HCT116 (cell line): ENCODE results near the gene CELF4. TPM values are rescaled to one million over a fixed set of nuclear protein-coding genes. Genes with fewer than 3 reads are reported as not detected.

ENCODE experiments used
- ATAC-seq: fragments of 200-7000 bp; cut with Tn5 transposase; 2 replicates; pipeline ENCODE4 v1.9.1; 2020; ENCODE audit warnings: mild to moderate bottlenecking, moderate library complexity
- BruUV-seq: library from RNA; stranded (reverse); fragments of 400-500 nt; replicated peaks from 2 replicates; lab custom pipeline; 2021; lab: Mats Ljungman, UMichigan
- CTCF ChIA-PET: fragments of 300-600 bp; sonication (Branson Sonifier 250); formaldehyde crosslinking; loops from one replicate; lab custom pipeline; 2021; ENCODE audit warnings: antibody characterized with exemption; lab: Charles Lee
- POLR2A ChIA-PET: fragments of 300-600, 350-600 bp; sonication (Branson Sonifier 250); formaldehyde crosslinking; loops from one replicate; lab custom pipeline; 2021; ENCODE audit warnings: antibody characterized with exemption; lab: Charles Lee
- RAD21 ChIA-PET, 2 experiments: fragments of 300-600 bp; sonication (Branson Sonifier 250); formaldehyde crosslinking; loops; one replicate each; lab custom pipeline; 2023; ENCODE audit warnings: low total read pairs in 2 of 2; ENCODE audit not compliant: uncharacterized antibody in 2 of 2, unreplicated experiment in 2 of 2, low non-redundant PET in 1 of 2; lab: Charles Lee
- DNase-seq: peaks from one replicate; pipeline ENCODE4 v3.0.0-alpha.2; 2010; ENCODE audit warnings: low read depth, low spot score
- H2AFZ ChIP-seq: fragments of 200-600 bp; shearing (Covaris generic), sonication (generic); 2 replicates; pipeline ENCODE4 v1.6.1; 2017; ENCODE audit warnings: low read depth, mixed run types, mixed read lengths, antibody characterized with exemption, low read length; ENCODE audit not compliant: poor library complexity, severe bottlenecking
- H3K27ac ChIP-seq: 2 replicates; pipeline ENCODE4 v1.5.1; 2012; ENCODE audit warnings: low read depth, low read length
- H3K27me3 ChIP-seq: fragments of 200-600 bp; sonication (generic); 2 replicates; pipeline ENCODE4 v1.6.1; 2016; ENCODE audit warnings: mixed run types, low read length, mixed read lengths; ENCODE audit not compliant: insufficient read depth
- H3K36me3 ChIP-seq, 2 experiments: fragments of 200-500 bp in 1 of 2; fragments of 200-600 bp in 1 of 2; sonication (Bioruptor generic) in 1 of 2; sonication (generic) in 1 of 2; 2 replicates each; pipeline versions ENCODE4 v1.5.1 to v1.6.1; 2014 to 2016; ENCODE audit warnings: low read length in 2 of 2, inconsistent platforms in 1 of 2, mixed read lengths in 1 of 2, mixed run types in 1 of 2; ENCODE audit not compliant: insufficient read depth in 2 of 2, control insufficient read depth in 1 of 2
- H3K4me1 ChIP-seq, 2 experiments: fragments of 200-600 bp in 1 of 2; sonication (generic) in 1 of 2; 2 replicates each; pipeline versions ENCODE4 v1.5.1 to v1.6.1; 2012 to 2017; ENCODE audit warnings: low read length in 2 of 2, inconsistent platforms in 1 of 2, mild to moderate bottlenecking in 1 of 2, mixed read lengths in 1 of 2, mixed run types in 1 of 2, moderate library complexity in 1 of 2; ENCODE audit not compliant: insufficient read depth in 2 of 2, control insufficient read depth in 1 of 2
- H3K4me2 ChIP-seq: fragments of 200-600 bp; sonication (generic); 2 replicates; pipeline ENCODE4 v1.6.1; 2017; ENCODE audit warnings: mixed run types, low read length, mixed read lengths
- H3K4me3 ChIP-seq, 2 experiments: fragments of 200-600 bp in 1 of 2; sonication (generic) in 1 of 2; replicated peaks in 1 of 2; 2 replicates each; pipeline ENCODE4 v1.5.1; 2011 to 2016; ENCODE audit warnings: low read length in 2 of 2, control low read depth in 1 of 2, low read depth in 1 of 2, mild to moderate bottlenecking in 1 of 2, mixed read lengths in 1 of 2, mixed run types in 1 of 2
- H3K79me2 ChIP-seq: fragments of 200-600 bp; sonication (generic); 2 replicates; pipeline ENCODE4 v1.6.1; 2017; ENCODE audit warnings: mild to moderate bottlenecking, mixed run types, low read length, moderate library complexity, mixed read lengths; ENCODE audit not compliant: insufficient read depth
- H3K9ac ChIP-seq: fragments of 200-600 bp; sonication (generic); 2 replicates; pipeline ENCODE4 v1.6.1; 2016; ENCODE audit warnings: low read length, mixed read lengths
- H3K9me2 ChIP-seq: fragments of 200-600 bp; sonication (generic), shearing (Covaris generic); 2 replicates; pipeline ENCODE4 v1.6.1; 2017; ENCODE audit warnings: mixed run types, mild to moderate bottlenecking, moderate library complexity; ENCODE audit not compliant: insufficient read depth
- H3K9me3 ChIP-seq, 2 experiments: fragments of 200-500 bp in 1 of 2; fragments of 200-600 bp in 1 of 2; sonication (Bioruptor generic) in 1 of 2; sonication (generic) in 1 of 2; 2 replicates each; pipeline ENCODE4 v1.6.1; 2014 to 2017; ENCODE audit warnings: low read length in 2 of 2, mixed read lengths in 2 of 2, inconsistent platforms in 1 of 2, low read depth in 1 of 2, mild to moderate bottlenecking in 1 of 2, mixed run types in 1 of 2, moderate library complexity in 1 of 2; ENCODE audit not compliant: control insufficient read depth in 1 of 2, insufficient read depth in 1 of 2
- H4K20me1 ChIP-seq: fragments of 200-600 bp; sonication (generic), shearing (Covaris generic); 2 replicates; pipeline ENCODE4 v1.6.1; 2017; ENCODE audit warnings: mixed run types, mild to moderate bottlenecking, moderate library complexity; ENCODE audit not compliant: insufficient read depth
- CBX3 ChIP-seq: IDR thresholded peaks from 2 replicates; pipeline ENCODE4 v1.6.1; 2012; ENCODE audit warnings: low read depth
- CEBPB ChIP-seq: IDR thresholded peaks from 2 replicates; pipeline ENCODE4 v1.6.1; 2012; ENCODE audit warnings: low read depth
- CTCF ChIP-seq, 3 experiments: fragments of 200-600 bp in 1 of 3; sonication (generic) in 1 of 3; IDR thresholded peaks in 2 of 3; conservative IDR thresholded peaks in 1 of 3; 2 replicates each; pipeline ENCODE4 v1.5.1; 2012 to 2017; ENCODE audit warnings: low read depth in 2 of 3, low read length in 2 of 3, antibody characterized with exemption in 1 of 3, borderline replicate concordance in 1 of 3, control low read depth in 1 of 3, mild to moderate bottlenecking in 1 of 3, mixed read lengths in 1 of 3, mixed run types in 1 of 3, moderate library complexity in 1 of 3; ENCODE audit not compliant: insufficient read depth in 1 of 3
- EGR1 ChIP-seq: IDR thresholded peaks from 2 replicates; pipeline ENCODE4 v1.6.1; 2012; ENCODE audit warnings: low read depth
- EZH2 ChIP-seq: fragments of 200-600 bp; sonication (generic); IDR thresholded peaks from 2 replicates; pipeline ENCODE4 v1.6.1; 2017; ENCODE audit warnings: antibody characterized with exemption, mixed run types
- JUND ChIP-seq: IDR thresholded peaks from 2 replicates; pipeline ENCODE4 v1.6.1; 2012
- POLR2AphosphoS5 ChIP-seq: IDR thresholded peaks from 2 replicates; pipeline ENCODE4 v1.6.1; 2011; ENCODE audit warnings: mild to moderate bottlenecking, low read depth, low read length, moderate library complexity
- SIN3A ChIP-seq: IDR thresholded peaks from 2 replicates; pipeline ENCODE4 v1.6.1; 2012; ENCODE audit warnings: low read depth
- SP1 ChIP-seq: IDR thresholded peaks from 2 replicates; pipeline ENCODE4 v1.6.1; 2012; ENCODE audit warnings: low read depth
- YY1 ChIP-seq: IDR thresholded peaks from 2 replicates; pipeline ENCODE4 v1.6.1; 2011; ENCODE audit warnings: low read length, low read depth, moderate library complexity, mild to moderate bottlenecking; ENCODE audit not compliant: insufficient replicate concordance; ENCODE audit errors: extremely low read depth
- intact Hi-C: fragments of 100-400 bp; cut with micrococcal nuclease; formaldehyde crosslinking; loops from 2 replicates; pipeline ENCODE4 v1.10.0; 2022
- total RNA-seq: library from RNA; stranded (reverse); gene quantifications from one replicate; pipeline ENCODE4 v1.2.1, GENCODE V29; 2021; ENCODE audit not compliant: unreplicated experiment
- TF ChIP-seq, protein P1 (sequence below): IDR thresholded peaks from 2 replicates; pipeline ENCODE4 v1.6.1; 2012

Gene CELF4
- total RNA-seq, 1 experiment from 2014 or later = not detected

- intact Hi-C loops = no loop called here
- Histone ChIP-seq H3K9me2 (no peaks in the 10 kb centered on the region), H3K9me3 (no peaks in the 10 kb centered on the region), H3K36me3 (no peaks in the 10 kb centered on the region), H3K79me2 (no peaks in the 10 kb centered on the region), H3K27me3 (no peaks in the 10 kb centered on the region), H3K4me1 (peaks cover 0 to 10% of the 10 kb centered on the region in 2 experiments; a peak in 2 of 4 replicates), H4K20me1 (no peaks in the 10 kb centered on the region), H2AFZ (no peak overlapping the region), H3K4me2 (no peak overlapping the region), H3K27ac (no peak overlapping the region), H3K9ac (no peak overlapping the region), H3K4me3 (no peak overlapping the region)
- TF ChIP-seq SIN3A (no peak), POLR2AphosphoS5 (no peak), CBX3 (no peak), EZH2 (no peak), CTCF (IDR thresholded peaks at IDR 0.05 in 2 of 3, conservative IDR thresholded peaks at IDR 0.05 in 1 of 3; ENCODE audit: borderline replicate concordance in 1 of 3, insufficient read depth in 1 of 3, low read depth in 2 of 3, low read length in 2 of 3) (no peak), SP1 (no peak), CEBPB (no peak), JUND (no peak), EGR1 (no peak), YY1 (no peak)
- TF ChIP-seq, protein P1, sequence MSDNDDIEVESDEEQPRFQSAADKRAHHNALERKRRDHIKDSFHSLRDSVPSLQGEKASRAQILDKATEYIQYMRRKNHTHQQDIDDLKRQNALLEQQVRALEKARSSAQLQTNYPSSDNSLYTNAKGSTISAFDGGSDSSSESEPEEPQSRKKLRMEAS = no peak
- POLR2A ChIA-PET = no interaction called here
- CTCF ChIA-PET = no interaction called here
- RAD21 ChIA-PET = no interaction called here
- no peak for ATAC-seq
- no peak for DNase-seq
- BruUV-seq = no TSS peak
Observed at GRCh38 chr18:37405229-37405628, 160.4 kb downstream of the CELF4 start.
